ENCODE results near the gene TAF5L. TPM values are rescaled to one million over a fixed set of nuclear protein-coding genes. Genes with fewer than 3 reads are reported as not detected.

Gene TAF5L
- polyA plus RNA-seq, 1 donor, result 17.5 TPM

- Histone ChIP-seq H3K4me3 (ENCODE audit: low read length) (peak overlapping the region; percentile 76), H3K27me3 (ENCODE audit: control insufficient read depth, insufficient read depth, low read length) (no peaks in the 10 kb centered on the region), H3K27ac (ENCODE audit: low read length) (peak overlapping the region; percentile 80), H3K4me1 (ENCODE audit: control insufficient read depth, insufficient read depth, low read length) (peaks cover 5% of the 10 kb centered on the region), H3K9me3 (ENCODE audit: control insufficient read depth, low read depth, low read length) (no peaks in the 10 kb centered on the region), H3K36me3 (ENCODE audit: control insufficient read depth, insufficient read depth, low read length) (peaks cover 9% of the 10 kb centered on the region)
- DNase-seq, result peak in 1 of 2 donors; percentile 72
- WGBS (ENCODE audit: insufficient coverage, low lambda C conversion rate), result no CpG with 5 or more reads among the region's 59 CpGs
Measured at GRCh38 chr1:229557913-229558414, 68.0 kb downstream of the TAF5L start.

DNA sequence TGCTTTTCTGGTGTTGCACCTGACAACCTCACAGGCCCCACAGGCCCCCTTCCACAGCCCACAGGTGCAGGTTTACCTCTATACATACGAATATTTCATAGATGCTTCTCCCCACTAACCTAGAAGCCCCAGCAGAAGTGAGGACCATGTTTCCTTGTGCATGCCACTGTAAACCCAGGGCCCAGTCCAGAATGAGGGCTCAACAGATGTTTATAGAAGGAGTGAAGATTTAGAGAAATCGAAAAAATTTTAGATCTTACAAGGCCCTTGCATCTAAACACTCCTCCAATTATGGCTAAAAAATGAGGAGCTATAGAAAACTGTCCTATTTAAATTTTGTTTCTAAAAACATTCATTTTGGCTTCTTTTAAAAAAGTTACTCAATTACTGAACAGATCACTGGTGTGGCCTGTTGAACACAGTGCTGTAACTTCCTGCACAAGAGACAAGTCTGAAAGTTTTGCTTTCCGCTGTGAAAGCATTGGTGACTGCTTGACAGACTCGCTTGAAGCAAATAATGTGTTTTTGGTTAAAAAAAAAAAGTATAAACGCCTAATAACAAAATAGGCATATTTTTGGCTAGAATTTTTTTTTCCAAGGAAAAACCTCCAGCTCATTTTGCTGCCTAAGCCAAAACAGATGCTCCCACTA is 68.6 kb downstream of the TAF5L start:
- Histone ChIP-seq H3K9me3 (ENCODE audit: control insufficient read depth, low read depth, low read length) (no peaks in the 10 kb centered on the region), H3K27ac (ENCODE audit: low read length) (peak overlapping the region; percentile 80), H3K36me3 (ENCODE audit: control insufficient read depth, insufficient read depth, low read length) (peaks cover 9% of the 10 kb centered on the region), H3K27me3 (ENCODE audit: control insufficient read depth, insufficient read depth, low read length) (no peaks in the 10 kb centered on the region), H3K4me1 (ENCODE audit: control insufficient read depth, insufficient read depth, low read length) (peaks cover 5% of the 10 kb centered on the region), H3K4me3 (ENCODE audit: low read length) (peak overlapping the region; percentile 76)
- WGBS (ENCODE audit: insufficient coverage, low lambda C conversion rate), result 71% methylated on average over 1 of the region's 5 CpGs
- DNase-seq, result no peak

DNA sequence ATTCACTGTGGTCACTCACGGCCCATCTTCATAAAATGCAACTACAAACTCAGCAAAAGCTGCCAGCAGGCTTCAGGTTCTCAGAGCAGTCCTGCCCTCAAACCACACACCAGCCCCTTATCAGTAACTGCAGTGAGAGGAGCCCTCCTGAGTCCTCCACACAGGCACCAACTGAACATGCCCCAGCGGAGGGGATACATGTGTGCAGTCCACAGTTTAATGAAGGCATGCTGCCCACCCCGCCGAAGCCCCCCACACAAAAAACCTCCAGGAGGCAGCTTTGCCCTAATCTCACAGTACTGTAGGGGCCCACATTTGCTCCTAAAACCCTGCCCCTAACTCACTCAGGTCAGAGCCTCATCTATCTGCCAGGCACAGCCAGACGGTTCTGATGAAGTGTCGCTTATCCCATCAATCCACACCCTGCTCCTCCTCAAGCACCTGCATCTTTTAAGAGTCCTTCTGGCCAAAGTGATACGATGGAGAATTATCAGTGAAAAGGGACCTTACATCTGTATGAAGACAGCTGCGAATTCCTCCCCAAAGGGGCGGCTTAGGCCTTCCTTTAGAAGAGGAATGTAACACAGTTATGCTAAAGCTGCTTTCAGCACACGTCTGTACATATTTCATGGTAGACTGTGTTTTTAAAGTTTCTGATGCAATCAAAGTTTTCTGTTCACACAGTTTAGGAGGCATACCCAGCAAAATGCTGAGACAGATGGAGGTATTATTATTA is 70.9 kb downstream of the TAF5L start:
- peaks cover 5% of the 10 kb centered on the region for H3K4me1 ChIP-seq (ENCODE audit: control insufficient read depth, insufficient read depth, low read length)
- WGBS (ENCODE audit: insufficient coverage, low lambda C conversion rate), result no CpG with 5 or more reads among the region's 10 CpGs
- no peaks in the 10 kb centered on the region for H3K9me3 ChIP-seq (ENCODE audit: control insufficient read depth, low read depth, low read length)

DNA sequence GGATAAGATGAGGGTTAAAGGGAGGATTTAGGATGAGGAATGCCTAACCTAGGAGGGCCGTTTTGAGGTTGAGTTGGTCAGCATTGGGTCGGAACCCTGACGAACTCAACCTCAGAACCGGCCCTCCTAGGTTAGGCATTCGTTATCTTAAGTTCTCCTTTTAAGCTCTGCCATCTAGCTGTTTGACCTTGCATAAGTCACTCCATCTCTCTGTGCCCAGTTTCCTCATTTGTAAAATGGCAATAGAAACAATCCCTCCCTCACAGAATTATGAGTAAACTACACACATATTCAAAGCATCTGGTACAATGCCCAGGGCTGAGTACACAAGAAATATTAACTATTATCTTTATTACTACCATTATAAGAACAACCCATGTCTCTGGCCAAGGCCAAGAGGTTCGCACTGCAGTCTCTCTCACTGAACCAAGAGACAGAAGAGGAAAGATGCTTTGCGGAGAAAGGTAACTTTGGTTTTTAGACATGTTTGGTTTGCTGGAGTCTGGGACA is 72.2 kb downstream of the TAF5L start:
- WGBS (ENCODE audit: insufficient coverage, low lambda C conversion rate), result 100% methylated on average over 2 of the region's 7 CpGs
- no peak overlapping the region for H3K27ac ChIP-seq (ENCODE audit: low read length)
- peaks cover 11% of the 10 kb centered on the region for H3K36me3 ChIP-seq (ENCODE audit: control insufficient read depth, insufficient read depth, low read length)
- no peaks in the 10 kb centered on the region for H3K27me3 ChIP-seq (ENCODE audit: control insufficient read depth, insufficient read depth, low read length)
- H3K4me1 ChIP-seq (ENCODE audit: control insufficient read depth, insufficient read depth, low read length), result peaks cover 3% of the 10 kb centered on the region
- no peak for DNase-seq
- H3K4me3 ChIP-seq (ENCODE audit: low read length), result no peak overlapping the region
- no peaks in the 10 kb centered on the region for H3K9me3 ChIP-seq (ENCODE audit: control insufficient read depth, low read depth, low read length)

More for the DNA sequence above, 70.9 kb downstream of the TAF5L start:
- H3K4me3 ChIP-seq (ENCODE audit: low read length), result no peak overlapping the region
- peaks cover 9% of the 10 kb centered on the region for H3K36me3 ChIP-seq (ENCODE audit: control insufficient read depth, insufficient read depth, low read length)
- H3K27me3 ChIP-seq (ENCODE audit: control insufficient read depth, insufficient read depth, low read length), result no peaks in the 10 kb centered on the region
- no peak for DNase-seq
- no peak overlapping the region for H3K27ac ChIP-seq (ENCODE audit: low read length)

DNA sequence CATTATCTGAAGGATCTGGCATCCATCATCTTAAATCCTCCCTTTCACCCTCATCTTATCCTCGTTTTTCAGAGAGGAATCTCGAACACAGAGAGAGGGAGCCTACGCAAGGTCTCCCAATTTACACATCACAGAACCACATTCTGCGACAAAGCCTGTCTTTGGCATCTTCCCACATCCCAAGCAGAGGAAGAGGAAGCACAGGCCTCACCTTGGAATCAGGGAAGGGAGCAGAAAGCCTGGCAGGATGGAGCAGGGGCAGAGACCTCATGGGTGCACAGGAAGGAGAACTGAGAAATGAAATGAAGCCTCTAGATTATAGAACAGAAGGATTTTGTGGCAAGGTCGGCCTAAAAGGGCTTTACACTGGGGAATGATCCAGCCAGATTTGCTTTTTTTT is 73.2 kb downstream of the TAF5L start:
- H3K4me1 ChIP-seq (ENCODE audit: control insufficient read depth, insufficient read depth, low read length), result peaks cover 3% of the 10 kb centered on the region
- WGBS (ENCODE audit: insufficient coverage, low lambda C conversion rate), result 50% methylated on average over 2 of the region's 5 CpGs
- no peak overlapping the region for H3K4me3 ChIP-seq (ENCODE audit: low read length)
- no peaks in the 10 kb centered on the region for H3K27me3 ChIP-seq (ENCODE audit: control insufficient read depth, insufficient read depth, low read length)
- no peaks in the 10 kb centered on the region for H3K9me3 ChIP-seq (ENCODE audit: control insufficient read depth, low read depth, low read length)
- DNase-seq, result no peak
- peaks cover 11% of the 10 kb centered on the region for H3K36me3 ChIP-seq (ENCODE audit: control insufficient read depth, insufficient read depth, low read length)
- no peak overlapping the region for H3K27ac ChIP-seq (ENCODE audit: low read length)

DNA sequence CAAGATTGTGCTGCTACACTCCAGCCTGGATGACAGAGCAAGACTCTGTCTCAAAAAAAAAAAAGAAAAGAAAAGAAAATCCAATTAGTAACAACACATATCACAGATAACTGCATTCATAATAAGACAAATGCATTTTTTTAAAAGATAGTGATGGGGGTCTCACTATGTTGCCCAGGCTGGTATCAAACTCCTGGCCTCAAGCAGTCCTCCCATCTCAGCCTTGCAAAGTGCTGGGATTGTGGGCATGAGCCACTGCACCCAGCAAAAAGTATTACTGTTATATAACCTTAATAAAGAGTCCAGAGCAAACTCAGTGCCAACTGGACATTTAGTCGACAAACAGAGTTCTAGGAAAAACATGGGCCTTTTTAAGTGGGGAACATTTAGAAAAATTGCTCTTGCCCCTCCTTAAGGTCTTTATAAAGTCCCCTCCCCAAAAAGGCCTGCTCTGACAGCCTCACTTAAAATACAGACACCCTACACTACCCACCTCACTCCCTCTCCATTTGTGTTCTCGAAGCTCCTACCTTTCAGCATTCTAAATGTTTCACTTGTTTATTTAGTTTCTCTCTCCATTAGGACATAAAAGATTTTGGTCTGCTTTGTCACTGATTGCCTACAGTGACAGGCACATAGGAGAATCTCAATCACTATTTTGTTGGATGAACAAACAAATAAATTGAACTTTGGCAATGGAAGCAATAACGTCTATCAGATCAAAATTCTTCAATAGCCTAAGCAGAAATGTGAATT is 74.9 kb downstream of the TAF5L start:
- DNase-seq, result no peak
- 100% methylated on average over 1 of the region's 3 CpGs for WGBS (ENCODE audit: insufficient coverage, low lambda C conversion rate)
- no peaks in the 10 kb centered on the region for H3K4me1 ChIP-seq (ENCODE audit: control insufficient read depth, insufficient read depth, low read length)
- no peak overlapping the region for H3K4me3 ChIP-seq (ENCODE audit: low read length)
- H3K36me3 ChIP-seq (ENCODE audit: control insufficient read depth, insufficient read depth, low read length), result peaks cover 25% of the 10 kb centered on the region
- H3K27me3 ChIP-seq (ENCODE audit: control insufficient read depth, insufficient read depth, low read length), result no peaks in the 10 kb centered on the region
- no peak overlapping the region for H3K27ac ChIP-seq (ENCODE audit: low read length)
- no peaks in the 10 kb centered on the region for H3K9me3 ChIP-seq (ENCODE audit: control insufficient read depth, low read depth, low read length)

GRCh38 chr1:229547542-229547941 is 78.4 kb downstream of the TAF5L start:
- Histone ChIP-seq H3K36me3 (ENCODE audit: control insufficient read depth, insufficient read depth, low read length) (peaks cover 40% of the 10 kb centered on the region), H3K9me3 (ENCODE audit: control insufficient read depth, low read depth, low read length) (no peaks in the 10 kb centered on the region), H3K4me3 (ENCODE audit: low read length) (no peak overlapping the region), H3K4me1 (ENCODE audit: control insufficient read depth, insufficient read depth, low read length) (no peaks in the 10 kb centered on the region), H3K27me3 (ENCODE audit: control insufficient read depth, insufficient read depth, low read length) (no peaks in the 10 kb centered on the region), H3K27ac (ENCODE audit: low read length) (no peak overlapping the region)
- no peak for DNase-seq
- WGBS (ENCODE audit: insufficient coverage, low lambda C conversion rate), result 86% methylated on average over 1 of the region's 7 CpGs

- Histone ChIP-seq H3K27me3 (ENCODE audit: control insufficient read depth, insufficient read depth, low read length) (no peaks in the 10 kb centered on the region), H3K4me1 (ENCODE audit: control insufficient read depth, insufficient read depth, low read length) (peaks cover 5% of the 10 kb centered on the region), H3K27ac (ENCODE audit: low read length) (no peak overlapping the region), H3K9me3 (ENCODE audit: control insufficient read depth, low read depth, low read length) (no peaks in the 10 kb centered on the region), H3K36me3 (ENCODE audit: control insufficient read depth, insufficient read depth, low read length) (peaks cover 50% of the 10 kb centered on the region), H3K4me3 (ENCODE audit: low read length) (no peak overlapping the region)
- no peak for DNase-seq
- no CpG with 5 or more reads among the region's 1 CpG for WGBS (ENCODE audit: insufficient coverage, low lambda C conversion rate)
Measured at GRCh38 chr1:229544587-229544986, 81.3 kb downstream of the TAF5L start.

Measured in large intestine (tissue), 3 donors.